ENCODE results near the gene UTY.

UTY gene

GRCh38 chrY:13478126-13478785 lies 1.6 kb downstream of the UTY start:
- no peak for TF ChIP-seq CTCF (conservative IDR thresholded peaks at IDR 0.05; ENCODE audit: low read depth, low read length)
- H3K4me3 ChIP-seq (ENCODE audit: low read length): no peak overlapping the region
- DNase-seq (ENCODE audit: low read depth): no peak

- no peak for DNase-seq (ENCODE audit: low read depth)
- no peak for TF ChIP-seq CTCF (conservative IDR thresholded peaks at IDR 0.05; ENCODE audit: low read depth, low read length)
- no peak overlapping the region for H3K4me3 ChIP-seq (ENCODE audit: low read length)
These were observed 4.8 kb downstream of the UTY start for GRCh38 chrY:13474997-13475396.

GRCh38 chrY:13451572-13451971 lies 28.3 kb downstream of the UTY start:
- TF ChIP-seq CTCF (conservative IDR thresholded peaks at IDR 0.05; ENCODE audit: low read depth, low read length): no peak

GRCh38 chrY:13450596-13451130 lies 29.2 kb downstream of the UTY start:
- no peak for DNase-seq (ENCODE audit: low read depth)
- no peak for TF ChIP-seq CTCF (conservative IDR thresholded peaks at IDR 0.05; ENCODE audit: low read depth, low read length)

More at GRCh38 chrY:13451572-13451971, 28.3 kb downstream of the UTY start:
- no peak for DNase-seq (ENCODE audit: low read depth)
- no peak overlapping the region for H3K4me3 ChIP-seq (ENCODE audit: low read length)

GRCh38 chrY:13445566-13445965 lies 34.3 kb downstream of the UTY start:
- H3K4me3 ChIP-seq (ENCODE audit: low read length): no peak overlapping the region
- no peak for DNase-seq (ENCODE audit: low read depth)
- no peak for TF ChIP-seq CTCF (conservative IDR thresholded peaks at IDR 0.05; ENCODE audit: low read depth, low read length)

More at GRCh38 chrY:13450596-13451130, 29.2 kb downstream of the UTY start:
- no peak overlapping the region for H3K4me3 ChIP-seq (ENCODE audit: low read length)

GRCh38 chrY:13443146-13443545 lies 36.7 kb downstream of the UTY start:
- DNase-seq (ENCODE audit: low read depth): no peak
- TF ChIP-seq CTCF (conservative IDR thresholded peaks at IDR 0.05; ENCODE audit: low read depth, low read length): no peak
- H3K4me3 ChIP-seq (ENCODE audit: low read length): no peak overlapping the region

GRCh38 chrY:13440811-13441210 lies 39.0 kb downstream of the UTY start:
- DNase-seq (ENCODE audit: low read depth): no peak
- no peak overlapping the region for H3K4me3 ChIP-seq (ENCODE audit: low read length)
- no peak for TF ChIP-seq CTCF (conservative IDR thresholded peaks at IDR 0.05; ENCODE audit: low read depth, low read length)
